Measurements from ENCODE around the gene MAST4. TPM values are rescaled to one million over a fixed set of nuclear protein-coding genes. Genes with fewer than 3 reads are reported as not detected.

MAST4 gene
- total RNA-seq, 4 donors from 2014 or later = 19.5 to 44.1 (median 24.1) TPM

DNA sequence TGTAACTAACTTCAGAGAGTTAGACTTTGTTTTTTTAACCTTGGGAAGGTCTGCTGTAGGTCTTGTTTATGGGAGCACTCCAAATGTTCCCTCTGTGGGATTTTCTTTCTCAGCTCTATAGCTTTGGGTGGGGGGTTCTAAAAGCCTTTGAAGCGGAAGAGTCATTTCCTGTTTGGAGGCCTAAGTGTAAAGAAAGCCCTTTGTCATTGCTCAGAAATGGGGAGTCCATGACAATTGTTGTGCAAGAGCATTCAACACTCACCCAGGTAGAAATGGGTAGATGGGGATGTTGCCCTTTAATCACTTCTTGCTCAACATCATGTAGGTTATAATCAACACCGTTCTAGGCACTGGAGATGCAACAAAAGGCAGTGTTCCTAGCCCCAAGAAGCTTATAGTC lies 30.3 kb upstream of the MAST4 start:
- Histone ChIP-seq H3K9me3 (peaks cover 0 to 3% (median 0%) of the 10 kb centered on the region in 4 donors), H3K27me3 (no peaks in the 10 kb centered on the region), H3K4me3 (no peak overlapping the region), H3K4me1 (no peaks in the 10 kb centered on the region), H3K27ac (no peak overlapping the region), H3K36me3 (no peaks in the 10 kb centered on the region)
- WGBS, 2 donors = 78 to 81% methylated on average over 2 of the region's 2 CpGs
- no peak for DNase-seq (ENCODE audit: low spot score in 2 of 2)
- TF ChIP-seq, protein P1, sequence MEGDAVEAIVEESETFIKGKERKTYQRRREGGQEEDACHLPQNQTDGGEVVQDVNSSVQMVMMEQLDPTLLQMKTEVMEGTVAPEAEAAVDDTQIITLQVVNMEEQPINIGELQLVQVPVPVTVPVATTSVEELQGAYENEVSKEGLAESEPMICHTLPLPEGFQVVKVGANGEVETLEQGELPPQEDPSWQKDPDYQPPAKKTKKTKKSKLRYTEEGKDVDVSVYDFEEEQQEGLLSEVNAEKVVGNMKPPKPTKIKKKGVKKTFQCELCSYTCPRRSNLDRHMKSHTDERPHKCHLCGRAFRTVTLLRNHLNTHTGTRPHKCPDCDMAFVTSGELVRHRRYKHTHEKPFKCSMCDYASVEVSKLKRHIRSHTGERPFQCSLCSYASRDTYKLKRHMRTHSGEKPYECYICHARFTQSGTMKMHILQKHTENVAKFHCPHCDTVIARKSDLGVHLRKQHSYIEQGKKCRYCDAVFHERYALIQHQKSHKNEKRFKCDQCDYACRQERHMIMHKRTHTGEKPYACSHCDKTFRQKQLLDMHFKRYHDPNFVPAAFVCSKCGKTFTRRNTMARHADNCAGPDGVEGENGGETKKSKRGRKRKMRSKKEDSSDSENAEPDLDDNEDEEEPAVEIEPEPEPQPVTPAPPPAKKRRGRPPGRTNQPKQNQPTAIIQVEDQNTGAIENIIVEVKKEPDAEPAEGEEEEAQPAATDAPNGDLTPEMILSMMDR (IDR thresholded peaks at IDR 0.05) = no peak
- TF ChIP-seq EP300 (IDR thresholded peaks at IDR 0.05) = no peak
- no peak for TF ChIP-seq POLR2A (IDR thresholded peaks at IDR 0.05)

DNA sequence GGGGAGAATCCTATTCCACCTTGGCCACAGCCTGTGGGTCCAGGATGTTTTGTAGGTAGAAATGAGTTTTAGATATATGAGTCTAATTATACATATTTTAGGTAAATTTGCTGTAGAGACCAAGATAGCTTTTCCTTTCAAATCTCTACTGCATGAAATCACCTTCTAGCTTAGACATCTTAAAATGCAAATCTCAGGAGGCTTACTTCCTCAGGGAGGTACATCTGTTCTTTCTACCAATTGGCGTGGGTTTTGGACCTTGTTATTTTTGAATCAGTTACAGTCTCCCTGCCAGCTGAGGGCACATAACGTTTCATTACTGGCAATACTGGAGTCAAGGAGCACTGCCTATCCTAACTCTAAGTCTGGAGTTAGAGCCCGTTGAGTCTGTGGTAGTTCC lies 28.7 kb upstream of the MAST4 start:
- no peaks in the 10 kb centered on the region for H3K27me3 ChIP-seq
- DNase-seq (ENCODE audit: low spot score in 2 of 2) = no peak
- H3K4me3 ChIP-seq = no peak overlapping the region
- no peak overlapping the region for H3K27ac ChIP-seq
- H3K36me3 ChIP-seq = no peaks in the 10 kb centered on the region
- TF ChIP-seq, protein P1 (IDR thresholded peaks at IDR 0.05) = no peak
- TF ChIP-seq POLR2A (IDR thresholded peaks at IDR 0.05) (no peak), EP300 (IDR thresholded peaks at IDR 0.05) (no peak)
- H3K9me3 ChIP-seq = peaks cover 0 to 2% (median 0%) of the 10 kb centered on the region in 4 donors
- H3K4me1 ChIP-seq = no peaks in the 10 kb centered on the region
- 63 to 74% methylated on average over 3 of the region's 3 CpGs for WGBS, 2 donors

DNA sequence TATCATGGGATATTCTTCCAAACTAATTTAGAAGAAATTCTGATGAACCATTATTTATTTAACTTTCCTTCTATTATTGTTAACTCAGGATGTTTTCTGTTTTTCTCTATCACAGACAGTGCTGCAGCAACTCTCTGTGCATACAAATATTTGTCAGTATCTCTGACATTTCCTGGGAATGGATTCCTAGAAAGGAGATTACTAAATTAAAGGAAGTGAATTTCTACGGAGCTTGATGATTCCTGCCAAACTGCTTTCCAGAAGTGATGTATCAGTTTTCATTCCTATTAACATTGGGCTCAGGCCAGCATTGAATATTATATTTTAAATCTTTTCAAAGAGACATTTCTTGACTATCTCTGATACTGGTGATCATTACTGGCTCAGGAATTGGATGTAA lies 26.0 kb upstream of the MAST4 start:
- DNase-seq (ENCODE audit: low spot score in 2 of 2) = no peak
- no peak for TF ChIP-seq EP300 (IDR thresholded peaks at IDR 0.05)
- TF ChIP-seq POLR2A (IDR thresholded peaks at IDR 0.05) = no peak
- TF ChIP-seq, protein P1 (IDR thresholded peaks at IDR 0.05) = no peak
- no peaks in the 10 kb centered on the region for H3K27me3 ChIP-seq
- H3K4me1 ChIP-seq = peaks cover 0 to 5% (median 0%) of the 10 kb centered on the region in 4 donors
- H3K4me3 ChIP-seq = no peak overlapping the region
- whole genome bisulfite sequencing, 2 donors = 23 to 28% methylated on average over 1 of the region's 1 CpG
- H3K9me3 ChIP-seq = no peaks in the 10 kb centered on the region
- no peak overlapping the region for H3K27ac ChIP-seq
- H3K36me3 ChIP-seq = no peaks in the 10 kb centered on the region

DNA sequence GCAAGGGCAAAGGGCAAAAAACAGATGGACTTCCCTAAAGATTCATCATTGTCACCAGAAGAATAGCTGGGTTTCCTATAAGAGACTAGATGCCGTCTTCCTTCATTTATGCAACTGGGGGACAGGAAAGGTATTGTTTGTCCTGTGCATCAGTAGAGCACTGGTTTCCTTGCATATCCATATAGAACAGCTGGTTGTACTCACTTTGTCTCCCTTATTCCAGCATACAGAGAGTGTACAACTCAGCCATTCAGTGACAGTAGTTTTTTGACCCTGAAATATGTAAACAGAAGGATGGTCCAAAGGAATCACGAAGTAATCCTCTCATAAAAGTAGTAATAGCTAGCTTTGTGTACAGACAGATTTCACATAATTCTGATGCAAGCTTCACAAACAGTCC lies 22.5 kb upstream of the MAST4 start:
- TF ChIP-seq, protein P1 (IDR thresholded peaks at IDR 0.05) = no peak
- TF ChIP-seq EP300 (IDR thresholded peaks at IDR 0.05) = no peak
- TF ChIP-seq POLR2A (IDR thresholded peaks at IDR 0.05) = no peak
- Histone ChIP-seq H3K9me3 (no peaks in the 10 kb centered on the region), H3K27ac (no peak overlapping the region), H3K4me3 (no peak overlapping the region), H3K4me1 (peaks cover 0 to 5% (median 0%) of the 10 kb centered on the region in 4 donors), H3K36me3 (no peaks in the 10 kb centered on the region), H3K27me3 (no peaks in the 10 kb centered on the region)
- no peak for DNase-seq (ENCODE audit: low spot score in 2 of 2)
- 27 to 31% methylated on average over 2 of the region's 2 CpGs for WGBS, 2 donors

DNA sequence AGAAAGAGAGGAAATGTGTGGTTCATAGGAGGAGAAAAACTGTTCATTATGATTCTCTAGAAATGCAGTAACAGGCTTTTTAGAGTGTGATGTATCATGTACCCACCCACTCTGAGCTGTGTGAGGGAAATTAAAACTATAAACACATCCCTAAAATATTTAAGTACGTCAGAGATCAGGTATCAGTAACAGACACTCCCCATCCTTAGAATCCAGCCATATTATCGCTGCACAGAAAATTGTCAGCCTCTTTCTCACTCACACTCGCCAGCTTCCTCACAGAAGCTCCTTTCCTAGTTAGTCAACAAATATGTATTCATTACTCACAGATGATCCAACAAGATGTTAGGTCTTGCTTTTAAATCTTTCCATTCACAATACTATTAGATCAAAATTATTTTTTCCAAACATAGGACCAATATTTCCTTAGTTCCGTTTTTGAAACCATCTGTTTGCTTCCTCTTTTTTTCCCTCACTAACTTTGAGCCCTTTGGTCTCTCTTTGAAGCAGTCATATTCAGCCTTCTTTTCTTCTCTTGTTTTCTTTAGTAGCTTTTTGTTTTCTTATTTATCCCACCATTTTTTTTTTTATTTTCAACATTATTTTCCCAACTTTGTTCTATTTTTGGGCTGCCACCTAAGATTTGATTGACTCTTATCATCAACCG lies 13.6 kb upstream of the MAST4 start:
- DNase-seq (ENCODE audit: low spot score in 2 of 2) = no peak
- Histone ChIP-seq H3K9me3 (no peaks in the 10 kb centered on the region), H3K27me3 (no peaks in the 10 kb centered on the region), H3K4me1 (no peaks in the 10 kb centered on the region), H3K27ac (no peak overlapping the region), H3K36me3 (no peaks in the 10 kb centered on the region), H3K4me3 (no peak overlapping the region)
- TF ChIP-seq EP300 (IDR thresholded peaks at IDR 0.05) (no peak), POLR2A (IDR thresholded peaks at IDR 0.05) (no peak)
- TF ChIP-seq, protein P1 (IDR thresholded peaks at IDR 0.05) = no peak
- WGBS, 2 donors = 59 to 64% methylated on average over 5 of the region's 5 CpGs

All from tibial nerve (tissue), 4 donors.